ENCODE measurements around the gene GANAB. TPM values are rescaled to one million over a fixed set of nuclear protein-coding genes. Genes with fewer than 3 reads are reported as not detected.
"Not testable (repeated sequence)": the region's sequence is repeated elsewhere in the genome, so short reads cannot be mapped to it uniquely, and the experiment has no call there.

The GANAB gene
- total and polyA plus RNA-seq, 3 donors from 2014 or later: 152 to 219 (median 190) TPM

- no peak for DNase-seq
- Histone ChIP-seq H3K4me1 (peaks cover 26% of the 10 kb centered on the region), H3K4me3 (no peak overlapping the region), H3K9me3 (no peaks in the 10 kb centered on the region), H3K27ac (no peak overlapping the region), H3K36me3 (ENCODE audit: low read depth, missing control alignments) (no peaks in the 10 kb centered on the region), H3K27me3 (no peaks in the 10 kb centered on the region)
- intact Hi-C loops (cut with DNase I; ENCODE audit: low total_unique reads): loop anchor here (10.0 kb wide), 1 partner anchor 282 kb away; no protein-coding TSS in a partner anchor
- WGBS, 2 donors: 49 to 61% methylated on average over 6 of the region's 6 CpGs
- TF ChIP-seq CTCF (IDR thresholded peaks at IDR 0.05): no peak
- TF ChIP-seq POLR2A (IDR thresholded peaks at IDR 0.05): no peak
Measured at GRCh38 chr11:62676698-62677097, 30.3 kb upstream of the GANAB start.

DNA sequence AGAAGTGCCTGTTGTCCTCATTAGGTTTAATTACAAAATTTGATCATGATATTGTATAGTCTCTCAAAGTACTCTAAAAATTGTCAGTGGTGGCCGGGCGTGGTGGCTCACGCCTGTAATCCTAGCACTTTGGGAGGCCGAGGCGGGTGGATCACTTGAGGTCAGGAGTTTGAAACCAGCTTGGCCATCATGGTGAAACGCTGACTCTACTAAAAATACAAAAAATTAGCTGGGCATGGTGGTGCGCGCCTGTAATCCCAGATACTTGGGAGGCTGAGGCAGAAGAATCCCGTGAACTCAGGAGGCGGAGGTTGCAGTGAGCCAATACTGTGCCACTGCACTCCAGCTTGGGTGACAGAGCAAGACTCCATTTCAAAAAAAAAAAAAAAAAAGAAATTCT, 29.0 kb upstream of the GANAB start:
- H3K4me1 ChIP-seq: peaks cover 26% of the 10 kb centered on the region
- WGBS, 2 donors: 86 to 95% methylated on average over 8 to 10 of the region's 10 CpGs
- H3K36me3 ChIP-seq (ENCODE audit: low read depth, missing control alignments): not testable (repeated sequence)

GRCh38 chr11:62673196-62673525, 26.7 kb upstream of the GANAB start:
- peaks cover 16% of the 10 kb centered on the region for H3K4me1 ChIP-seq
- no peak overlapping the region for H3K27ac ChIP-seq
- H3K9me3 ChIP-seq: no peaks in the 10 kb centered on the region
- no peaks in the 10 kb centered on the region for H3K27me3 ChIP-seq
- 62 to 68% methylated on average over 2 of the region's 2 CpGs for WGBS, 2 donors
- intact Hi-C loops (cut with DNase I; ENCODE audit: low total_unique reads): loop anchor here (10.0 kb wide), 1 partner anchor 278 kb away; no protein-coding TSS in a partner anchor
- DNase-seq: no peak
- TF ChIP-seq CTCF (IDR thresholded peaks at IDR 0.05) (no peak), POLR2A (IDR thresholded peaks at IDR 0.05) (no peak)
- H3K36me3 ChIP-seq (ENCODE audit: low read depth, missing control alignments): no peaks in the 10 kb centered on the region
- H3K4me3 ChIP-seq: no peak overlapping the region

More for the DNA sequence above, 29.0 kb upstream of the GANAB start:
- not testable (repeated sequence) for H3K27ac ChIP-seq, DNase-seq, H3K9me3 ChIP-seq, H3K4me3 ChIP-seq, H3K27me3 ChIP-seq
- intact Hi-C loops (cut with DNase I; ENCODE audit: low total_unique reads): loop anchor here (10.0 kb wide), 1 partner anchor 281 kb away; no protein-coding TSS in a partner anchor

DNA sequence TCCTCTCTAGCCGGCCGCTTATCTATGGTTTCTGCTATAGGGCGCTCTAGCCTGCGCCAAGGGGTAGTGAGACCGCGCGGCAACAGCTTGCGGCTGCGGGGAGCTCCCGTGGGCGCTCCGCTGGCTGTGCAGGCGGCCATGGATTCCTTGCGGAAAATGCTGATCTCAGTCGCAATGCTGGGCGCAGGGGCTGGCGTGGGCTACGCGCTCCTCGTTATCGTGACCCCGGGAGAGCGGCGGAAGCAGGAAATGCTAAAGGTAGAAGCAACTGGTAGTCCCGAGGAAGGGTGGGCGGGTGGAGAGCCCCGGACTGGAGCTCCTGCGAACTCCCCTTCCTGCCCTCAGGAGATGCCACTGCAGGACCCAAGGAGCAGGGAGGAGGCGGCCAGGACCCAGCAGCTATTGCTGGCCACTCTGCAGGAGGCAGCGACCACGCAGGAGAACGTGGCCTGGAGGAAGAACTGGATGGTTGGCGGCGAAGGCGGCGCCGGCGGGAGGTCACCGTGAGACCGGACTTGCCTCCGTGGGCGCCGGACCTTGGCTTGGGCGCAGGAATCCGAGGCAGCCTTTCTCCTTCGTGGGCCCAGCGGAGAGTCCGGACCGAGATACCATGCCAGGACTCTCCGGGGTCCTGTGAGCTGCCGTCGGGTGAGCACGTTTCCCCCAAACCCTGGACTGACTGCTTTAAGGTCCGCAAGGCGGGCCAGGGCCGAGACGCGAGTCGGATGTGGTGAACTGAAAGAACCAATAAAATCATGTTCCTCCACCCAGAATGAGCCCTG, 25.4 kb upstream of the GANAB start, which contains the start of the genes LBHD1 and UQCC3:
Gene LBHD1 (minus strand): TSS at position 660 of the 782 bp plus-strand sequence. CDS start 2,236 bp downstream, outside the sequence.
Gene UQCC3 (plus strand): TSS at position 66 of the 782 bp plus-strand sequence. CDS start 73 bp downstream, at position 139.
- H3K4me1 ChIP-seq: peaks cover 8% of the 10 kb centered on the region
- no peaks in the 10 kb centered on the region for H3K9me3 ChIP-seq
- peak; percentile 93 for DNase-seq
- TF ChIP-seq CTCF (IDR thresholded peaks at IDR 0.05) (peak in 1 of 3 experiments; percentile 24), POLR2A (IDR thresholded peaks at IDR 0.05) (no peak)
- no peaks in the 10 kb centered on the region for H3K36me3 ChIP-seq (ENCODE audit: low read depth, missing control alignments)
- peak within 1 kb of the TSS; percentile 75 to 76 for H3K4me3 ChIP-seq
- WGBS, 2 donors: 0% methylated on average over 9 to 48 of the region's 59 CpGs
- H3K27me3 ChIP-seq: no peaks in the 10 kb centered on the region
- intact Hi-C loops (cut with DNase I; ENCODE audit: low total_unique reads): loop anchor here (10.0 kb wide), 1 partner anchor 277 kb away; no protein-coding TSS in a partner anchor
- peak within 1 kb of the TSS; percentile 62 to 74 for H3K27ac ChIP-seq

GRCh38 chr11:62671236-62671607, 24.8 kb upstream of the GANAB start:
- Histone ChIP-seq H3K27ac (peak overlapping the region; percentile 62 to 74), H3K4me3 (peak overlapping the region; percentile 75 to 76), H3K27me3 (no peaks in the 10 kb centered on the region), H3K4me1 (peaks cover 14% of the 10 kb centered on the region), H3K36me3 (ENCODE audit: low read depth, missing control alignments) (no peaks in the 10 kb centered on the region), H3K9me3 (no peaks in the 10 kb centered on the region)
- TF ChIP-seq CTCF (IDR thresholded peaks at IDR 0.05) (no peak), POLR2A (IDR thresholded peaks at IDR 0.05) (no peak)
- 0% methylated on average over 12 to 17 of the region's 17 CpGs for WGBS, 2 donors
- DNase-seq: peak; percentile 36
- intact Hi-C loops (cut with DNase I; ENCODE audit: low total_unique reads): loop anchor here (10.0 kb wide), 1 partner anchor 276 kb away; no protein-coding TSS in a partner anchor

Data from testis (tissue), 3 donors.